A549 (cell line): Measurements from ENCODE around the gene NDC80. TPM values are rescaled to one million over a fixed set of nuclear protein-coding genes. Genes with fewer than 3 reads are reported as not detected.

Experiments
- ATAC-seq, 2 experiments: fragments of 200-7000 bp in 1 of 2; fragments of >200 bp in 1 of 2; cut with Nextera tagmentation in 1 of 2; cut with Tn5 transposase in 1 of 2; 3 replicates each; pipeline versions ENCODE4 v1.8.0 to v1.9.1; 2018 to 2020; ENCODE audit warnings: mild to moderate bottlenecking in 1 of 2, moderate library complexity in 1 of 2
- CTCF ChIA-PET: fragments of 300-600 bp; sonication (Branson Sonifier 250); formaldehyde crosslinking; extraction: SDS; loops from one replicate; lab custom pipeline; 2021; ENCODE audit warnings: antibody characterized with exemption, inconsistent platforms; lab: Yijun Ruan, JAX
- POLR2A ChIA-PET: fragments of 350-600 bp; formaldehyde crosslinking; extraction: SDS; loops from one replicate; lab custom pipeline; 2021; ENCODE audit warnings: antibody characterized with exemption, inconsistent platforms; lab: Yijun Ruan, JAX
- DNase-seq, 2 experiments: peaks; one replicate each; pipeline versions ENCODE4 v3.0.0 to v3.0.0-alpha.2; 2011 to 2016; ENCODE audit warnings: low read depth in 1 of 2, low spot score in 1 of 2
- FAIRE-seq: peaks from 2 replicates; lab custom pipeline; 2011; peaks lifted over from hg19 to GRCh38; lab: Jason Lieb, UNC
- H3K27ac ChIP-seq, 2 experiments: fragments of >200 bp; sonication (Bioruptor Twin); formaldehyde crosslinking; 3 replicates each; pipeline ENCODE4 v1.5.1; 2016 to 2017
- H3K4me1 ChIP-seq: fragments of >200 bp; sonication (Bioruptor Twin); formaldehyde crosslinking; 3 replicates; pipeline ENCODE4 v1.6.1; 2016
- H3K4me2 ChIP-seq: fragments of >200 bp; sonication (Bioruptor Twin); formaldehyde crosslinking; 3 replicates; pipeline ENCODE4 v1.6.1; 2016
- H3K4me3 ChIP-seq: fragments of >200 bp; sonication (Bioruptor Twin); formaldehyde crosslinking; 3 replicates; pipeline ENCODE4 v1.5.1; 2016
- H3K9me3 ChIP-seq: fragments of >200 bp; sonication (Bioruptor Twin); formaldehyde crosslinking; 3 replicates; pipeline ENCODE4 v1.6.1; 2016
- BCL3 ChIP-seq: fragments of >200 bp; sonication (Bioruptor Twin); formaldehyde crosslinking; IDR thresholded peaks from 3 replicates; pipeline ENCODE4 v1.6.1; 2016
- BHLHE40 ChIP-seq: IDR thresholded peaks from 2 replicates; pipeline ENCODE4 v1.6.1; 2012; ENCODE audit warnings: low read depth, low read length, inconsistent platforms
- CBX8 ChIP-seq: fragments of 200-600 bp; sonication (generic); IDR thresholded peaks from 2 replicates; pipeline ENCODE4 v1.6.1; 2016
- CHD2 ChIP-seq: fragments of 150-350 bp; IDR thresholded peaks from 2 replicates; pipeline ENCODE4 v1.6.1; 2014; ENCODE audit warnings: low read length; ENCODE audit not compliant: partially characterized antibody
- E2F6 ChIP-seq: IDR thresholded peaks from 2 replicates; pipeline ENCODE4 v1.6.1; 2012; ENCODE audit warnings: low read depth, borderline replicate concordance
- EHF ChIP-seq: fragments of 250-450 bp; sonication (Bioruptor Pico); IDR thresholded peaks from 2 replicates; pipeline ENCODE4 v1.5.0; 2020; ENCODE audit warnings: mild to moderate bottlenecking
- EHMT2 ChIP-seq: fragments of 200-600 bp; sonication (generic); IDR thresholded peaks from 2 replicates; pipeline ENCODE4 v1.6.1; 2016; ENCODE audit warnings: antibody characterized with exemption, low read depth, mild to moderate bottlenecking, moderate library complexity
- EP300 ChIP-seq, 2 experiments: fragments of >200 bp; sonication (Bioruptor Twin); formaldehyde crosslinking; IDR thresholded peaks; 2 replicates in 1 of 2; 3 replicates in 1 of 2; pipeline ENCODE4 v1.6.1; 2016 to 2017
- FOXS1 ChIP-seq: fragments of 250-450 bp; sonication (Bioruptor Pico); IDR thresholded peaks from 2 replicates; pipeline ENCODE4 v1.5.0; 2020; ENCODE audit warnings: mild to moderate bottlenecking, moderate library complexity
- GATA3 ChIP-seq: IDR thresholded peaks from 2 replicates; pipeline ENCODE4 v1.6.1; 2012; ENCODE audit warnings: borderline replicate concordance
- HES2 ChIP-seq: fragments of >200 bp; sonication (Bioruptor Twin); formaldehyde crosslinking; IDR thresholded peaks from 2 replicates; pipeline ENCODE4 v1.6.1; 2016
- HMGXB4 ChIP-seq: fragments of 250-450 bp; sonication (Bioruptor Pico); IDR thresholded peaks from 2 replicates; pipeline ENCODE4 v1.5.0; 2021; ENCODE audit warnings: mild to moderate bottlenecking, moderate library complexity, borderline replicate concordance
- JUNB ChIP-seq: fragments of >200 bp; sonication (Bioruptor Twin); formaldehyde crosslinking; IDR thresholded peaks from 2 replicates; pipeline ENCODE4 v1.6.1; 2016
- KDM1A ChIP-seq: fragments of 200-600 bp; sonication (generic); IDR thresholded peaks from 2 replicates; pipeline ENCODE4 v1.6.1; 2016; ENCODE audit warnings: low read depth, mild to moderate bottlenecking
- MAFK ChIP-seq: fragments of 450-650 bp; IDR thresholded peaks from 2 replicates; pipeline ENCODE4 v1.6.1; 2014; ENCODE audit not compliant: partially characterized antibody
- NPAS2 ChIP-seq: fragments of 250-450 bp; sonication (Bioruptor Pico); IDR thresholded peaks from 2 replicates; pipeline ENCODE4 v1.8.0; 2022; ENCODE audit warnings: mild to moderate bottlenecking, moderate library complexity, borderline replicate concordance
- NR3C1 ChIP-seq: fragments of >200 bp; sonication (Bioruptor Twin); formaldehyde crosslinking; IDR thresholded peaks from 3 replicates; pipeline ENCODE4 v1.6.1; 2017
- PHF8 ChIP-seq: fragments of 200-600 bp; sonication (generic); IDR thresholded peaks from 2 replicates; pipeline ENCODE4 v1.6.1; 2016; ENCODE audit warnings: low read depth, mild to moderate bottlenecking, antibody characterized with exemption, moderate library complexity, borderline replicate concordance
- POLR2A ChIP-seq: IDR thresholded peaks from 2 replicates; pipeline ENCODE4 v1.6.1; 2012; ENCODE audit warnings: mild to moderate bottlenecking, low read length
- RAD21 ChIP-seq, 2 experiments: fragments of >200 bp in 1 of 2; sonication (Bioruptor Twin) in 1 of 2; formaldehyde crosslinking in 1 of 2; IDR thresholded peaks in 1 of 2; conservative IDR thresholded peaks in 1 of 2; 2 replicates in 1 of 2; 3 replicates in 1 of 2; pipeline ENCODE4 v1.6.1; 2012 to 2018; ENCODE audit warnings: inconsistent platforms in 1 of 2
- RARB ChIP-seq: fragments of 250-450 bp; sonication (Bioruptor Pico); IDR thresholded peaks from 2 replicates; pipeline ENCODE4 v1.8.0; 2021; ENCODE audit warnings: mild to moderate bottlenecking, moderate library complexity
- RCOR1 ChIP-seq: fragments of 150-350 bp; IDR thresholded peaks from 2 replicates; pipeline ENCODE4 v1.6.1; 2014; ENCODE audit warnings: antibody characterized with exemption, low read length, low read depth
- RNF2 ChIP-seq: fragments of 200-600 bp; sonication (generic); IDR thresholded peaks from 2 replicates; pipeline ENCODE4 v1.6.1; 2016; ENCODE audit warnings: low read depth, mild to moderate bottlenecking, antibody characterized with exemption, moderate library complexity, borderline replicate concordance
- SREBF2 ChIP-seq: fragments of 450-650 bp; IDR thresholded peaks from 2 replicates; pipeline ENCODE4 v1.6.1; 2014; ENCODE audit warnings: mild to moderate bottlenecking, moderate library complexity
- TFCP2L1 ChIP-seq: fragments of 250-450 bp; sonication (Bioruptor Pico); IDR thresholded peaks from 2 replicates; pipeline ENCODE4 v1.5.0; 2021; ENCODE audit warnings: mild to moderate bottlenecking
- USF2 ChIP-seq: fragments of 450-650 bp; IDR thresholded peaks from 2 replicates; pipeline ENCODE4 v1.6.1; 2014; ENCODE audit warnings: antibody characterized with exemption
- ZC3H11A ChIP-seq: fragments of 450-650 bp; IDR thresholded peaks from 2 replicates; pipeline ENCODE4 v1.6.1; 2014; ENCODE audit warnings: antibody characterized with exemption, mild to moderate bottlenecking
- ZNF302 ChIP-seq: fragments of 250-450 bp; sonication (Bioruptor Pico); IDR thresholded peaks from 2 replicates; pipeline ENCODE4 v1.9.0; 2021; ENCODE audit warnings: inconsistent platforms, mild to moderate bottlenecking, moderate library complexity
- ZSCAN20 ChIP-seq: fragments of 250-450 bp; sonication (Bioruptor Pico); IDR thresholded peaks from 2 replicates; pipeline ENCODE4 v1.8.0; 2022; ENCODE audit warnings: mild to moderate bottlenecking, moderate library complexity
- WGBS: methylation state at CpG from one replicate; pipeline ENCODE4 v1.1.6; 2017; ENCODE audit errors: missing lambda C conversion rate; 5-methylcytosine and 5-hydroxymethylcytosine counted together
- polyA plus RNA-seq, 4 experiments: library from polyadenylated mRNA; depleted of rRNA in 3 of 4; stranded (reverse); fragments of >200 nt; fragmentation: RNase III in 1 of 4; extraction: RNeasy Plus Mini Kit Qiagen cat#74134 plus additional on column Dnase treatment in 1 of 4; gene quantifications; 2 replicates in 3 of 4; 3 replicates in 1 of 4; pipeline ENCODE4 v1.2.3, GENCODE V29; 2011 to 2017

NDC80 gene
- polyA plus RNA-seq, 2 of the 4 experiments (the other 2 are of a cell fraction): 11.1 to 20.2 TPM

- Histone ChIP-seq H3K9me3 (no peaks in the 10 kb centered on the region), H3K4me1 (no peaks in the 10 kb centered on the region), H3K4me3 (no peak overlapping the region), H3K4me2 (no peak overlapping the region)
- FAIRE-seq (no peak), DNase-seq (no peak), ATAC-seq (no peak)
- CTCF ChIA-PET: no interaction called here
- TF ChIP-seq ZSCAN20 (no peak), EP300 (IDR thresholded peaks at IDR 0.05) (no peak), NR3C1 (no peak), RNF2 (no peak), CBX8 (no peak), BCL3 (no peak), JUNB (no peak), USF2 (no peak), BHLHE40 (no peak), RAD21 (conservative IDR thresholded peaks at IDR 0.05 in 1 of 2, IDR thresholded peaks at IDR 0.05 in 1 of 2) (no peak), CHD2 (no peak), GATA3 (no peak), ZC3H11A (no peak), HES2 (no peak)
- TF ChIP-seq, all 56 proteins: peak for 0
- POLR2A ChIA-PET: no interaction called here
- WGBS: 84% methylated on average over 1 of the region's 1 CpG
- no peak overlapping the region for H3K27ac ChIP-seq
These were observed 73.2 kb downstream of the NDC80 start for GRCh38 chr18:2644535-2644934.

- no peak for DNase-seq
- CTCF ChIA-PET: no interaction called here
- TF ChIP-seq HMGXB4 (CRISPR knock-in tag) (no peak), EHF (no peak), BHLHE40 (no peak), POLR2A (no peak), CHD2 (no peak), NPAS2 (CRISPR knock-in tag) (no peak), MAFK (no peak), RCOR1 (no peak), ZNF302 (CRISPR knock-in tag) (no peak), EHMT2 (no peak), KDM1A (no peak), TFCP2L1 (CRISPR knock-in tag) (no peak), PHF8 (no peak), EP300 (IDR thresholded peaks at IDR 0.05) (no peak), RARB (CRISPR knock-in tag) (no peak), FOXS1 (CRISPR knock-in tag) (no peak), JUNB (no peak), SREBF2 (no peak), E2F6 (no peak)
- no peak for ATAC-seq
- Histone ChIP-seq H3K4me2 (peak overlapping the region; percentile 19; the same call in 1 of the 3 replicates), H3K9me3 (no peaks in the 10 kb centered on the region), H3K27ac (no peak overlapping the region), H3K4me1 (peaks cover 12% of the 10 kb centered on the region; the same call in 2 of the 3 replicates), H3K4me3 (no peak overlapping the region)
- 24% methylated on average over 1 of the region's 1 CpG for WGBS
- no peak for FAIRE-seq
- POLR2A ChIA-PET: no interaction called here
These were observed 80.6 kb downstream of the NDC80 start for GRCh38 chr18:2651981-2652380.
